GM18861 (cell line): ENCODE measurements around the gene GALNTL6.
"Not testable (repeated sequence)": the region's sequence is repeated elsewhere in the genome, so short reads cannot be mapped to it uniquely, and the experiment has no call there.

Experiments
- ATAC-seq: cut with Tn5 transposase; IDR thresholded peaks from one replicate; pipeline ENCODE4 v1.9.1; 2021; ENCODE audit not compliant: unreplicated experiment

GALNTL6 gene

GRCh38 chr4:172362569-172362968 is 549.4 kb downstream of the GALNTL6 start:
- ATAC-seq = no peak

GRCh38 chr4:172369471-172369959 is 556.3 kb downstream of the GALNTL6 start:
- ATAC-seq = no peak

GRCh38 chr4:172377486-172378140 is 564.4 kb downstream of the GALNTL6 start:
- no peak for ATAC-seq

- ATAC-seq = no peak
Measured at GRCh38 chr4:172379834-172380233, 566.6 kb downstream of the GALNTL6 start.

GRCh38 chr4:172390331-172390730 is 577.1 kb downstream of the GALNTL6 start:
- no peak for ATAC-seq

GRCh38 chr4:172392741-172393140 is 579.5 kb downstream of the GALNTL6 start:
- ATAC-seq = no peak

- ATAC-seq = no peak
Measured at GRCh38 chr4:172393220-172393619, 580.0 kb downstream of the GALNTL6 start.

- no peak for ATAC-seq
Measured at GRCh38 chr4:172404676-172405075, 591.5 kb downstream of the GALNTL6 start.

- no peak for ATAC-seq
Measured at GRCh38 chr4:172410363-172410762, 597.2 kb downstream of the GALNTL6 start.

- no peak for ATAC-seq
Measured at GRCh38 chr4:172411149-172411548, 597.9 kb downstream of the GALNTL6 start.

- ATAC-seq = no peak
Measured at GRCh38 chr4:172412851-172413580, 599.8 kb downstream of the GALNTL6 start.

GRCh38 chr4:172428979-172429378 is 615.8 kb downstream of the GALNTL6 start:
- ATAC-seq = not testable (repeated sequence)

GRCh38 chr4:172480471-172480870 is 667.3 kb downstream of the GALNTL6 start:
- no peak for ATAC-seq

GRCh38 chr4:172481802-172482508 is 668.8 kb downstream of the GALNTL6 start:
- ATAC-seq = no peak

- no peak for ATAC-seq
Measured at GRCh38 chr4:172485007-172485406, 671.8 kb downstream of the GALNTL6 start.

- no peak for ATAC-seq
Measured at GRCh38 chr4:172486531-172486930, 673.3 kb downstream of the GALNTL6 start.

GRCh38 chr4:172489861-172490260 is 676.7 kb downstream of the GALNTL6 start:
- no peak for ATAC-seq

GRCh38 chr4:172495769-172496168 is 682.6 kb downstream of the GALNTL6 start:
- no peak for ATAC-seq

- no peak for ATAC-seq
Measured at GRCh38 chr4:172497321-172497720, 684.1 kb downstream of the GALNTL6 start.

GRCh38 chr4:172514011-172514410 is 700.8 kb downstream of the GALNTL6 start:
- ATAC-seq = no peak

GRCh38 chr4:172514801-172515200 is 701.6 kb downstream of the GALNTL6 start:
- no peak for ATAC-seq
